GM20000 (cell line): ENCODE data around the gene SENP6.

ENCODE experiments used
- DNase-seq: peaks from one replicate; pipeline ENCODE4 v3.0.0; 2012; ENCODE audit warnings: low spot score
- TF ChIP-seq, protein P1 (sequence below): IDR thresholded peaks from 2 replicates; pipeline ENCODE4 v1.5.1; 2012; ENCODE audit warnings: mild to moderate bottlenecking, control low read depth; ENCODE audit errors: extremely low read depth, missing control alignments

The SENP6 gene

DNA sequence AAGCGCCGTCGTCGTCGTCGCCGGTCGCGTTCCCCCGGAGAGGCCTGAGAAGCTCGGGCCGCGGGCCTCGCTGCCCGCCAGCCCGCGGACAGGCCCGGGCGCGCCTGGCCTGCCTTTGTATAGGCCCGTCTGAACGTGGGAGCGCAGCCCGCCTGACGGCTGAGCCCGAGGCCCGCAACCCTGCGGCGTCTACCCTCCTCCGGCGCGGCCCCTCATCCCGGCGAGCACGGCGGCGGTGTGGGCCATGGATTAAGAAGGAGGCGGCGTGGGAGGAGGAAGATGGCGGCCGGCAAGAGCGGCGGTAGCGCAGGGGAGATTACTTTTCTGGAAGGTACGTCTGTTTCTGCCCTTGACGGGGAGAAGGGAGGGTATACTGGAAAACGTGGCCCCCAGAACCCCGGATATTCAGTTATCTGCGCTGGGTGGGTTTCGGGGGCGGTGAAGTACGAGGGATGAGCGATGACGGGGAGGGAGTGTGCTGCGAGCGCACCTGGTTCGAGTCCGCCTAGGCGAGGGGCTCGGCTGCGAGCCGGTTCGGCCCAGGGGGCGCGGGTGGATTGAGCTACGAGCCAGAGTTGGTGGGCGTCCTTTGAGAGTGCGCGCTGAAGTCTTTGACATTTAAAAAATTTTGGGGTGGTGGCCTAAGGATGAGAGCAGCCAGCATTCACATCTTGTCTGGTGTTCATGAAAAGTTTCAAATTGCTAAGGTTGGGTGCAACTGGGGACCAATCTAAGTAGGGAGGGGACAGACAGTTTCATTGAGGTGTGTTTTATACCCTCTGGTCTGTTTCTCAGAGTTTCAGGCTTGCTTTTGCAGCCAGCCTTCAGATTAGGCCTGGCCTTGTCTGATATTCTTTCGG is 796 bp downstream of the SENP6 start:
- TF ChIP-seq, protein P1, sequence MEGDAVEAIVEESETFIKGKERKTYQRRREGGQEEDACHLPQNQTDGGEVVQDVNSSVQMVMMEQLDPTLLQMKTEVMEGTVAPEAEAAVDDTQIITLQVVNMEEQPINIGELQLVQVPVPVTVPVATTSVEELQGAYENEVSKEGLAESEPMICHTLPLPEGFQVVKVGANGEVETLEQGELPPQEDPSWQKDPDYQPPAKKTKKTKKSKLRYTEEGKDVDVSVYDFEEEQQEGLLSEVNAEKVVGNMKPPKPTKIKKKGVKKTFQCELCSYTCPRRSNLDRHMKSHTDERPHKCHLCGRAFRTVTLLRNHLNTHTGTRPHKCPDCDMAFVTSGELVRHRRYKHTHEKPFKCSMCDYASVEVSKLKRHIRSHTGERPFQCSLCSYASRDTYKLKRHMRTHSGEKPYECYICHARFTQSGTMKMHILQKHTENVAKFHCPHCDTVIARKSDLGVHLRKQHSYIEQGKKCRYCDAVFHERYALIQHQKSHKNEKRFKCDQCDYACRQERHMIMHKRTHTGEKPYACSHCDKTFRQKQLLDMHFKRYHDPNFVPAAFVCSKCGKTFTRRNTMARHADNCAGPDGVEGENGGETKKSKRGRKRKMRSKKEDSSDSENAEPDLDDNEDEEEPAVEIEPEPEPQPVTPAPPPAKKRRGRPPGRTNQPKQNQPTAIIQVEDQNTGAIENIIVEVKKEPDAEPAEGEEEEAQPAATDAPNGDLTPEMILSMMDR, result no peak
- DNase-seq, result peak; percentile 54

DNA sequence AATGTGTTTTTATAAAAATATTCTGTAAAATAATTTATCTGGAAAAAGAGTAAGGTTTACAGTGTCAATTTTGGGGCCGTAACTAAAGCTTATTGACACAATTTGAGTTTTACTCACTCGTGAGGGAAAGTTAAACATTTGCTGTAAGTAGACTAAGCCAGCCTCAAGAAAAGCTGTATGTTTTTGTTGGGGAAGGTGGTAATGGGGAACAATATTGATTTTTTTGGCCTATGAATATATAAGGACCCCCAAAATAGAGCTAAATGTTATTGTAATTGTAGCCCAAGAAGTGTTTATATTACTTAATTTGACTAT is 1.4 kb downstream of the SENP6 start:
- DNase-seq, result no peak
- TF ChIP-seq, protein P1, result no peak

DNA sequence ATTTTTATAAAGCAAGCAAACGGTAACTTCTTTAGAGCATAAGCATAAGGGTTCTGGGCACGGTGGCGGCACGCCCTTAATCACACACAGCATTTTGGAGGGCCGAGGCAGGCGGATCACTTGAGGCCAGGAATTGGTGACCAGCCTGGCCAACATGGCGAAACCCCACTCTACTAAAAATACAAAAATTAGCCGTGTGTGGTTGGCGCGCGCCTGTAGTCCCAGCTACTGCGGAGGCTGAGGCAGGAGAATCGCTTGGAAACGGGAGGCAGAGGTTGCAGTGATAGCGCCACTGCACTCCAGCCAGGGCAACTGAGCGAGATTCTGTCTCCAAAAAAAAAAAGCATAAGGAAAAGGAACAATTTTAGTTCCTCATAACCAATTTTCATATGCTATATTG is 2.6 kb downstream of the SENP6 start:
- no peak for DNase-seq
- TF ChIP-seq, protein P1, result no peak

DNA sequence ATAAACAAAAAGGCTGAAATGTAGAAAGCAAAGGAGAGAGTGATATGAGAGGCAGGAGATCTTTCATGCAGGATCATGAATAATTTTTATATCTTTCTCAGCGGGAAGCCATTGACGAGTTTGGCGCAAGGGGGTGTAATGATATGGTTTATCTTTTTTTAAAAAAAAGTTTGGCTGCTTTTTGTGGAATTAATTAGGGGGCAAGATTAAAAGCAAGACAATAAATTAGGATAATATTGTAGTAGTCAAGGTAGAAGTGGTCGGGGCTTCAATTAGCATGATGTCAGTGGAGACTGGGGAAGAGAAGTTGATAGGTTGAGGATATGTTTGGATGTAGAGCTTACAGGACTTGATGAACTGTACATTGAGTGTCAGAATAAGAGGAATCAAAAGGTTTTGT is 4.0 kb downstream of the SENP6 start:
- DNase-seq, result no peak
- TF ChIP-seq, protein P1, result no peak

DNA sequence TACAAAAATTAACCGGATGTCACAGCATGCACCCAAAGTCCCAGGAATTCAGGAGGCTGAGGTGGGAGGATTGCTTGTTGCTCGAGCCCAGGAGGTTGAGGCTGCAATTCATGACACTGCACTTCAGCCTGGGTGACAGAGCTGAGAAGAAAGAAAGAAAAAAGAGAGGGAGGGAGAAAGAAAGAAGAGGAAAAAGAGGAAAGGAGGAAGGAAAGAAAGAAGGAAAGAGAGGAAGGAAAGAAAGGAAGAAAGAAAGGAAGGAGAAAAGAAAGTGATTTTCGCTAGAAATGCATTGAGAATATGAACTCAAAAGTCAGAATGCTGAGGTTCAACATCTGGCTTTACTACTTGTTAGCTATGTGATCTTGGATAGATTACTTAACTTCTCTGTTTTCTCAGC is 6.6 kb downstream of the SENP6 start:
- TF ChIP-seq, protein P1, result no peak
- no peak for DNase-seq

DNA sequence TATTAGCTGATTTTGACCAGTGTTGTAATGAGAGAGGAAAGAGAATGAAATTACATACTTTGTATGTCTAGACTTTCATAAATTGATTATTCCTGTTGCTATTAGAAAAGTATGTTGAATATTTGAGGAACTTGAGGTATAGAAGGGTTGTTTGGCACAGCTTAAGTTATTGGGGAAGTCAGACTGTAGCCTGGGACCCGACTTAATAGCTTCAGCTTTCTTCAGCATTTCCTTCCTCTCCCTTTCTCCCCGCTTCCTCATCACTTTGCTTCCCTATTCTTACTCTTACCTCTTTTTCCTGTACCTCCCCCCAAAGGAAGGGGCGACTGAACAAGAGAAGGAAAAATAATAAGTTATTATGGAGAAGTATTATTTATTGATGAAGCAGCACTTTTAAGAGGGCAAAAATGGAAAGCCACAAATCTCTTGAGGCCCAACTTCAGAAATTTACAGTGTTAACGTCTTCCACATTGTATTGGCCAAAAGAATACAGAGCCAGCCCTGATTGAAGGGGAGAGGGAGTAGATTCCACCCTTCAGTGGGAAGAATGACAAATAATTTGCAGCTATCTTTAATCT is 7.4 kb downstream of the SENP6 start:
- no peak for DNase-seq
- TF ChIP-seq, protein P1, result no peak

DNA sequence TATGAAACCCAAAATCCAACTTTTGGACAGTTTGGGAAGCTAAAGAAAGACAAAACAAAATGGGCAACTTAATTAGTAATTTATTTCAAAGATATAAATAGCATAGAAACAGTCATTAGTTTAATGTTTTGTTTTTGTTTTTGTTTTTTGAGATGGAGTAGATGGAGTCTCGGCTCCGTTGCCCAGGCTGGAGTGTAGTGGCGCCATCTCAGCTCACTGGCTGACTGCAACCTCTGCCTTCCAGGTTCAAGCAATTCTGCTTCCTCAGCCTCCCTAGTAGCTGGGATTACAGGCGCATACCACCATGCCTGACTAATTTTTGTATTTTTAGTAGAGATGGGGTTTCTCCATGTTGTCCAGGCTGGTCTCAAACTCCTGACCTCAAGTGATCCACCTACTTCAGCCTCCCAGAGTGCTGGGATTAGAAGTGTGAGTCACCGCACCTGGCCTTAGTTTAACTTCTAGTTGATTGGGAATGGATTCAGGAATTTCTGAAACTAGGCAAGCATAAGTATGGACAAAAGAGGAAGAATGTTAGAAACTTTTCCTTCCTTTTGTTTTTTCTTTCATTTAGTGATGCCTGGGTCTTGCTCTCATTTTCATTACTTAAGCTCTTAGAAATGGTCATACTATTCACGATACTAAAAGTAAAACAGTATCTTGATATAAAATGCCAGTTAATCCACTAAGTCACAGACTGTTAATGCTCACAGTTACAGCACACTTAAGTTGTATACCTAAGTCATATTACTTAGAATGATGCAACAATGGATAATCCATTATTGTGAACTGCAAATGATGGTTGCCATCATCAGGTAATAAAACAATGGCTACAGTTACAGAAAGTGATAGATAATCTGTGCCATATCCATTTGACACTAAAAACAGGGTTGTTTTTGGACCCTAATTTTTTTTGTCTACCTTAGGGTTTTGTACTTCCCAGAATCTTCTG is 8.2 kb downstream of the SENP6 start:
- no peak for DNase-seq
- TF ChIP-seq, protein P1, result no peak
